ENCODE measurements around the gene UQCRQ. TPM values are rescaled to one million over a fixed set of nuclear protein-coding genes. Genes with fewer than 3 reads are reported as not detected.

Gene UQCRQ
- total and polyA plus RNA-seq, 2 of the 13 experiments (the other 11 are each of a cell fraction or from before 2014, with no cell fraction given) = 257 to 575 TPM

DNA sequence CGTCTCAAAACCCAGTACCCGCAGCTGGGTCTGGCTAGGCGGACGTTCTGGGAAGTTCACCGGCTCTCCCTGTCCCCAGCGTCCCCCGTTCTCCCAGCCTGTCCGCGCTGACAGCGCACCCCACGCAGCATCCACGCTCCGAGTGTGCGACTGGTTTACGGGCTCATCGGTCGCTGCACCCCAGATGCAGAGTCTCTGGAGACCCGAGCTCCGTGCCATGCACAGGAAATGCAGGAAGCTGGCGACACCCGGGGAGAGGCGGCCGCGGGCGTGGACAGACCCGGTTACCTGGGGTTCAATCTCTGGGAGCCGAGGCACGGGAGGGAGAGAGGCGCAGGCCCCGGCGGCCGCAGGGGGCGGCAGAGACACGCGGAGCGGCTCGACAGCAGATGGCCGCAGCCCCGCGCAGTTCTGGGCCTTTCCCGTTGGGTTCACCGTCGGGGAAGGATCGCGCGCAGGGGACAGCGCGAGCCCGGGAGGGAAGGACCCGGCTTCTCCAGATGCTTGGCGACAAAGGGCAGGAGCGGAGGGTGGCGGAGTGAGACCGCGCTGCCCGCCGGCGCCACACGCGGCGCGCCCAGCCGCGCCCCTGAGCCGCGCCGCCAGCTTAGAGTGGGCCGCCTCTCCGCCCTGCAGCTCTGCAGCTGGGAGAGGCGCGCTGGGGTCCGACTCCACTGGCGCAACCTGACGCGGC is 36.6 kb upstream of the UQCRQ start (continued):
- TF ChIP-seq, protein P1, sequence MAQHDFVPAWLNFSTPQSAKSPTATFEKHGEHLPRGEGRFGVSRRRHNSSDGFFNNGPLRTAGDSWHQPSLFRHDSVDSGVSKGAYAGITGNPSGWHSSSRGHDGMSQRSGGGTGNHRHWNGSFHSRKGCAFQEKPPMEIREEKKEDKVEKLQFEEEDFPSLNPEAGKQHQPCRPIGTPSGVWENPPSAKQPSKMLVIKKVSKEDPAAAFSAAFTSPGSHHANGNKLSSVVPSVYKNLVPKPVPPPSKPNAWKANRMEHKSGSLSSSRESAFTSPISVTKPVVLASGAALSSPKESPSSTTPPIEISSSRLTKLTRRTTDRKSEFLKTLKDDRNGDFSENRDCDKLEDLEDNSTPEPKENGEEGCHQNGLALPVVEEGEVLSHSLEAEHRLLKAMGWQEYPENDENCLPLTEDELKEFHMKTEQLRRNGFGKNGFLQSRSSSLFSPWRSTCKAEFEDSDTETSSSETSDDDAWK (CRISPR knock-in tag; IDR thresholded peaks at IDR 0.05) = no peak
- TF ChIP-seq ZNF737 (CRISPR knock-in tag; IDR thresholded peaks at IDR 0.05; ENCODE audit: borderline replicate concordance) (no peak), ZNF674 (CRISPR knock-in tag; IDR thresholded peaks at IDR 0.05; ENCODE audit: low read depth) (no peak), TEAD2 (CRISPR knock-in tag; IDR thresholded peaks at IDR 0.05) (no peak), FOXA3 (CRISPR knock-in tag; IDR thresholded peaks at IDR 0.05) (no peak), EHMT2 (IDR thresholded peaks at IDR 0.05; ENCODE audit: borderline replicate concordance, low read depth, low read length) (no peak), ZNF883 (CRISPR knock-in tag; IDR thresholded peaks at IDR 0.05; ENCODE audit: not compliant biosample characterization) (peak; percentile 39), NFE2L2 (IDR thresholded peaks at IDR 0.05; ENCODE audit: low read length) (no peak), ZNF224 (CRISPR knock-in tag; IDR thresholded peaks at IDR 0.05) (no peak), ARID2 (CRISPR knock-in tag; IDR thresholded peaks at IDR 0.05; ENCODE audit: borderline replicate concordance) (peak; percentile 48; the same call in 1 of the 2 replicates), ZNF816 (CRISPR knock-in tag; IDR thresholded peaks at IDR 0.05; ENCODE audit: borderline replicate concordance) (no peak), PRPF4 (IDR thresholded peaks at IDR 0.05; ENCODE audit: low read depth, low read length, poor library complexity, severe bottlenecking) (no peak), HNRNPK (IDR thresholded peaks at IDR 0.05; ENCODE audit: low read depth, low read length, poor library complexity, severe bottlenecking) (no peak), ZNF614 (CRISPR knock-in tag; IDR thresholded peaks at IDR 0.05; ENCODE audit: borderline replicate concordance) (no peak), ZNF83 (CRISPR knock-in tag; IDR thresholded peaks at IDR 0.05; ENCODE audit: borderline replicate concordance) (no peak), REXO4 (CRISPR knock-in tag; IDR thresholded peaks at IDR 0.05; ENCODE audit: borderline replicate concordance) (no peak), MYNN (CRISPR knock-in tag; IDR thresholded peaks at IDR 0.05; ENCODE audit: low read depth) (no peak), ASH2L (IDR thresholded peaks at IDR 0.05; ENCODE audit: insufficient read length, low read depth, low read length) (peak; percentile 53)
- TF ChIP-seq, protein P2, sequence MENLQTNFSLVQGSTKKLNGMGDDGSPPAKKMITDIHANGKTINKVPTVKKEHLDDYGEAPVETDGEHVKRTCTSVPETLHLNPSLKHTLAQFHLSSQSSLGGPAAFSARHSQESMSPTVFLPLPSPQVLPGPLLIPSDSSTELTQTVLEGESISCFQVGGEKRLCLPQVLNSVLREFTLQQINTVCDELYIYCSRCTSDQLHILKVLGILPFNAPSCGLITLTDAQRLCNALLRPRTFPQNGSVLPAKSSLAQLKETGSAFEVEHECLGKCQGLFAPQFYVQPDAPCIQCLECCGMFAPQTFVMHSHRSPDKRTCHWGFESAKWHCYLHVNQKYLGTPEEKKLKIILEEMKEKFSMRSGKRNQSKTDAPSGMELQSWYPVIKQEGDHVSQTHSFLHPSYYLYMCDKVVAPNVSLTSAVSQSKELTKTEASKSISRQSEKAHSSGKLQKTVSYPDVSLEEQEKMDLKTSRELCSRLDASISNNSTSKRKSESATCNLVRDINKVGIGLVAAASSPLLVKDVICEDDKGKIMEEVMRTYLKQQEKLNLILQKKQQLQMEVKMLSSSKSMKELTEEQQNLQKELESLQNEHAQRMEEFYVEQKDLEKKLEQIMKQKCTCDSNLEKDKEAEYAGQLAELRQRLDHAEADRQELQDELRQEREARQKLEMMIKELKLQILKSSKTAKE (CRISPR knock-in tag; IDR thresholded peaks at IDR 0.05; ENCODE audit: borderline replicate concordance) = no peak
- TF ChIP-seq, protein P3, sequence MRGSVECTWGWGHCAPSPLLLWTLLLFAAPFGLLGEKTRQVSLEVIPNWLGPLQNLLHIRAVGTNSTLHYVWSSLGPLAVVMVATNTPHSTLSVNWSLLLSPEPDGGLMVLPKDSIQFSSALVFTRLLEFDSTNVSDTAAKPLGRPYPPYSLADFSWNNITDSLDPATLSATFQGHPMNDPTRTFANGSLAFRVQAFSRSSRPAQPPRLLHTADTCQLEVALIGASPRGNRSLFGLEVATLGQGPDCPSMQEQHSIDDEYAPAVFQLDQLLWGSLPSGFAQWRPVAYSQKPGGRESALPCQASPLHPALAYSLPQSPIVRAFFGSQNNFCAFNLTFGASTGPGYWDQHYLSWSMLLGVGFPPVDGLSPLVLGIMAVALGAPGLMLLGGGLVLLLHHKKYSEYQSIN (CRISPR knock-in tag; IDR thresholded peaks at IDR 0.05; ENCODE audit: borderline replicate concordance) = no peak
- TF ChIP-seq, protein P4, sequence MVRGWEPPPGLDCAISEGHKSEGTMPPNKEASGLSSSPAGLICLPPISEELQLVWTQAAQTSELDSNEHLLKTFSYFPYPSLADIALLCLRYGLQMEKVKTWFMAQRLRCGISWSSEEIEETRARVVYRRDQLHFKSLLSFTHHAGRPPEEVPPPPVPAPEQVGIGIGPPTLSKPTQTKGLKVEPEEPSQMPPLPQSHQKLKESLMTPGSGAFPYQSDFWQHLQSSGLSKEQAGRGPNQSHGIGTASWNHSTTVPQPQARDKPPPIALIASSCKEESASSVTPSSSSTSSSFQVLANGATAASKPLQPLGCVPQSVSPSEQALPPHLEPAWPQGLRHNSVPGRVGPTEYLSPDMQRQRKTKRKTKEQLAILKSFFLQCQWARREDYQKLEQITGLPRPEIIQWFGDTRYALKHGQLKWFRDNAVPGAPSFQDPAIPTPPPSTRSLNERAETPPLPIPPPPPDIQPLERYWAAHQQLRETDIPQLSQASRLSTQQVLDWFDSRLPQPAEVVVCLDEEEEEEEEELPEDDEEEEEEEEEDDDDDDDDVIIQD (CRISPR knock-in tag; IDR thresholded peaks at IDR 0.05; ENCODE audit: low read depth) = no peak
- TF ChIP-seq, protein P5, sequence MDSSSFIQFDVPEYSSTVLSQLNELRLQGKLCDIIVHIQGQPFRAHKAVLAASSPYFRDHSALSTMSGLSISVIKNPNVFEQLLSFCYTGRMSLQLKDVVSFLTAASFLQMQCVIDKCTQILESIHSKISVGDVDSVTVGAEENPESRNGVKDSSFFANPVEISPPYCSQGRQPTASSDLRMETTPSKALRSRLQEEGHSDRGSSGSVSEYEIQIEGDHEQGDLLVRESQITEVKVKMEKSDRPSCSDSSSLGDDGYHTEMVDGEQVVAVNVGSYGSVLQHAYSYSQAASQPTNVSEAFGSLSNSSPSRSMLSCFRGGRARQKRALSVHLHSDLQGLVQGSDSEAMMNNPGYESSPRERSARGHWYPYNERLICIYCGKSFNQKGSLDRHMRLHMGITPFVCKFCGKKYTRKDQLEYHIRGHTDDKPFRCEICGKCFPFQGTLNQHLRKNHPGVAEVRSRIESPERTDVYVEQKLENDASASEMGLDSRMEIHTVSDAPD (CRISPR knock-in tag; IDR thresholded peaks at IDR 0.05) = 0 out of 2 replicates have a peak, but pooled peaks have one; percentile 5
